Immature natural killer cell (primary cell): ENCODE measurements around the gene FHAD1. TPM values are rescaled to one million over a fixed set of nuclear protein-coding genes. Genes with fewer than 3 reads are reported as not detected.
A peak's percentile ranks its signal among the peaks of the same experiment; 100 is the strongest.

Experiments used
- DNase-seq, 3 donors: peaks; one replicate each; pipeline ENCODE4 v3.0.0; 2022; ENCODE audit warnings: mixed read lengths in 1 of 3
- H3K27ac Mint-ChIP-seq, 6 donors: one replicate each; pipeline ENCODE4 v1.8.0; 2020; ENCODE audit warnings: mixed read lengths in 6 of 6, mild to moderate bottlenecking in 5 of 6, inconsistent platforms in 4 of 6, moderate library complexity in 3 of 6
- H3K27me3 Mint-ChIP-seq, 3 donors: one replicate each; pipeline ENCODE4 v1.8.0; 2020 to 2021; ENCODE audit warnings: low read depth in 3 of 3, mild to moderate bottlenecking in 3 of 3, mixed read lengths in 3 of 3, moderate library complexity in 3 of 3, inconsistent platforms in 1 of 3
- H3K36me3 Mint-ChIP-seq, 3 donors: one replicate each; pipeline ENCODE4 v1.8.0; 2020; ENCODE audit warnings: mixed read lengths in 3 of 3, inconsistent platforms in 2 of 3, mild to moderate bottlenecking in 2 of 3
- H3K4me1 Mint-ChIP-seq, 2 donors: one replicate each; pipeline ENCODE4 v1.8.0; 2020; ENCODE audit warnings: inconsistent platforms in 2 of 2, mild to moderate bottlenecking in 2 of 2, mixed read lengths in 2 of 2, moderate library complexity in 1 of 2
- H3K4me3 Mint-ChIP-seq, 5 donors: one replicate each; pipeline ENCODE4 v1.8.0; 2020; ENCODE audit warnings: mild to moderate bottlenecking in 5 of 5, mixed read lengths in 5 of 5, inconsistent platforms in 3 of 5, moderate library complexity in 3 of 5
- H3K9me3 Mint-ChIP-seq, 6 donors: one replicate each; pipeline ENCODE4 v1.8.0; 2020; ENCODE audit warnings: mild to moderate bottlenecking in 6 of 6, mixed read lengths in 6 of 6, inconsistent platforms in 4 of 6, moderate library complexity in 3 of 6
- polyA plus RNA-seq, 3 donors: library from polyadenylated mRNA; unstranded; fragments of 300-500 nt; fragmentation: Illumina TruSeq; gene quantifications; one replicate each; pipeline ENCODE4 v1.2.3, GENCODE V29; 2021

Gene FHAD1
- polyA plus RNA-seq, 3 donors from 2014 or later = 0.28 TPM; not detected in 2

DNA sequence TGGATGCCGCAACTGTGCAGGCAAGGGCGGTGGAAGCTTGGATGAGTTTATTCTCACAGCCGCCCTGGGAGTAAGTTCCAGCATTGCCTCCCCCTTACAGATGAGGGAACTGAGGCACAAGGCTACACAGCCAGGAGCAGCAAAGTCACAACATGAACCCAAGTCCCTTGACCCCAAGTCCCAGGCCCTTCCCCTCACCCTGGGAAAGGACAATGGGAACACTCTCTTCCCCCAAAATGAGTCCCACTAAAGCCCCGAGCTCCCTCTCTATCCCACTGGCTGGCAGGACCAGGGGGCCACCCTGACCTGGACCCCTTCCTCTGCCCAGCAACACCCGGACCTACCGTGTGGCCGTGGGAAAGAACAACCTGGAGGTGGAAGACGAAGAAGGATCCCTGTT lies 195.1 kb downstream of the FHAD1 start:
- no peak for DNase-seq
- Mint-ChIP-seq H3K4me3 (no peak overlapping the region), H3K4me1 (peaks cover 16 to 18% of the 10 kb centered on the region in 2 donors), H3K27ac (no peak overlapping the region), H3K36me3 (peaks cover 0 to 8% (median 0%) of the 10 kb centered on the region in 3 donors), H3K27me3 (peaks cover 12 to 23% (median 19%) of the 10 kb centered on the region in 3 donors), H3K9me3 (no peaks in the 10 kb centered on the region)

DNA sequence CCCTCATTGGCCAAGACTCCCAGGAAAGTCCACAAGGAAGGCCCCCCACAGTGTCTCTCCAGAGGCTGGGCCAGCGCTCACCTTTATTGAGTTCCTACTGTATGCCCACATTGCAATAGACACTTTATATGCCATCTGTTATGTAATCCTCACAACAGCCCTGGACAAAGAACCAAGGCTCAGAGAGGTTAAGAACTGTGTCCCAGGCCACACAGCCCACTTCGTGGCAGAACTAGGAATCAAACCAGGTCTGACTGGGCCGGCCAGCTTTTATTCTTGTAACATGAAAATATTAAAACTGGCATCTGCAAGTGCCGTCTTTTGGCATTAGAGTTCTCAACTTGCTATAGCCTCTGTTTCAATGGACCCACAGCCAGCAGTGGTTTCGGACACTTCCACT lies 195.7 kb downstream of the FHAD1 start:
- DNase-seq = no peak
- H3K27me3 Mint-ChIP-seq = peaks cover 14 to 20% (median 19%) of the 10 kb centered on the region in 3 donors
- peaks cover 16% of the 10 kb centered on the region in 2 donors for H3K4me1 Mint-ChIP-seq
- H3K27ac Mint-ChIP-seq = no peak overlapping the region
- no peaks in the 10 kb centered on the region for H3K9me3 Mint-ChIP-seq
- H3K36me3 Mint-ChIP-seq = peaks cover 0 to 8% (median 0%) of the 10 kb centered on the region in 3 donors
- H3K4me3 Mint-ChIP-seq = no peak overlapping the region

- Mint-ChIP-seq H3K27ac (no peak overlapping the region), H3K4me1 (peaks cover 16% of the 10 kb centered on the region in 2 donors), H3K4me3 (no peak overlapping the region), H3K9me3 (no peaks in the 10 kb centered on the region), H3K27me3 (peaks cover 14 to 20% (median 17%) of the 10 kb centered on the region in 3 donors), H3K36me3 (peaks cover 0 to 8% (median 0%) of the 10 kb centered on the region in 3 donors)
- DNase-seq = no peak
Measured at GRCh38 chr1:15443281-15443680, 196.3 kb downstream of the FHAD1 start.

DNA sequence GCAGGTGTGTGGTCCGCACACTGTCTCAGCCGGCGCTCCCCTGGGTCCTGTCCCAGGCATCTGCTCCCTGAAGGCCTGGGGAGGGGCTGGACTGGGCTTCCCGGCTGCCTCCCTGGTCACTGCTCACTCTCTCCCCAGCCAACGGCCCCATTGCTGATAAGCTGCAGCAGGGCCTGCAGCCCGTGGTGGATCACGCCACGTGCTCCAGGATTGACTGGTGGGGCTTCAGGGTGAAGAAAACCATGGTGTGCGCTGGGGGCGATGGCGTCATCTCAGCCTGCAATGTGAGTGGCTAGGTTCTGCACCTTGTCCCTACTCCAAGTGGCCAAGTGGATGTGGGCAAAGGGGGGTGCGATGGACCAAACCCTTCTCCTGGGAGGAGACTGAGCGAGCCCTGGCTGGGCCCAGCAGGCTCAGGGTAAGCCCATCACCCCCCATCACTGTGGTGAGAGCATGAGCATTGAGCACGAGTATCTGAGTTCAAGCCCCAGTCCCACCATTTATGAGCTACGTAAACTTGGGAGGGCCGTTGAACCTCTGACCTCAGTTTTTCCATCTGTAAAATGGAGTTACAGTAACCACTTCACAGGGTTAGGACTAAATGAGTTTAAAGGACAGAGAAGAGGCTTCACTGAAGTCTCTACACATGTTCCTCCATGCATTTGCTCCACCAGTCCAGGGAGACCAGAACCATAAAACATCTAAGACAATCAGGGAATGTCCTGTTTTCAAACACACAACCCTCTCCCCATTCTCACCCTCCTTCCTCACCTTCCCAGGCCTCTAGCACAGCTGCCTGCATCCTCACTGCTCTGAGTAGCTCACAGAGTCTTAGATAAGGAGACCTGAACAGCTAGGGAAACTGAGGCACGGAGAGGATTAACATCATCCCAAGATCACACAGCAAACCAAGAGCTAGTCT lies 197.7 kb downstream of the FHAD1 start:
- no peak overlapping the region for H3K27ac Mint-ChIP-seq
- peaks cover 0 to 8% (median 0%) of the 10 kb centered on the region in 3 donors for H3K36me3 Mint-ChIP-seq
- H3K9me3 Mint-ChIP-seq = no peaks in the 10 kb centered on the region
- H3K4me1 Mint-ChIP-seq = peaks cover 15 to 16% of the 10 kb centered on the region in 2 donors
- DNase-seq = no peak
- peak overlapping the region in 4 of 5 donors; percentile 14 to 50 (median 25) for H3K4me3 Mint-ChIP-seq
- H3K27me3 Mint-ChIP-seq = peaks cover 10 to 21% (median 17%) of the 10 kb centered on the region in 3 donors

DNA sequence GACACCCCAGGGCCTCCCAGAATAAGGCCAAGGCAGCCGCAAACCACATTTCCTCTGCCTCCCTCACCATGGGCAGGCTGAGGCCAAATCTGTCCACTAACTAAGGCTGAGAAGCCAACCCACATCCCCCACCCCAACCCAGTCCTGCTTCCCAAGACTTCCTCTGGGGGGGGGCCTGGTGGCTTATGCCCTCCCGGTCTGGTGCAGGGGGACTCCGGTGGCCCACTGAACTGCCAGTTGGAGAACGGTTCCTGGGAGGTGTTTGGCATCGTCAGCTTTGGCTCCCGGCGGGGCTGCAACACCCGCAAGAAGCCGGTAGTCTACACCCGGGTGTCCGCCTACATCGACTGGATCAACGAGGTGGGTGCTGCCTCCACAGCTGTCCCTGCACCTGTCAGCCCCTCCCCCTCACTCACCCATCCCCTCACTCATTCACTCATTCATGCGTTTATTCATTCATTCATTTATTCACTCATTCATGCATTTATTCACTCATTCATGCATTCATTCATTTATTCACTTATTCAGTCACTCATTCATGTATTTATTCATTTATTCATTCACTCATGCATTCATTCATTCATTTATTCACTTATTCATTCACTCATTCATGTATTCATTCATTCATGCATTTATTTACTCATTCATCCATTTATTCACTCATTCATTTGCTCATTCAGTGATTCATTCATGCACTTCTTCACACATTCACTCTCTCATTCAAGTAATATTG lies 198.5 kb downstream of the FHAD1 start:
- peak overlapping the region in 1 of 6 donors; percentile 76 for H3K27ac Mint-ChIP-seq
- peaks cover 15 to 16% of the 10 kb centered on the region in 2 donors for H3K4me1 Mint-ChIP-seq
- H3K27me3 Mint-ChIP-seq = peaks cover 5 to 21% (median 17%) of the 10 kb centered on the region in 3 donors
- H3K36me3 Mint-ChIP-seq = peaks cover 0 to 8% (median 0%) of the 10 kb centered on the region in 3 donors
- H3K4me3 Mint-ChIP-seq = peak overlapping the region; percentile 14 to 69 (median 50)
- H3K9me3 Mint-ChIP-seq = no peaks in the 10 kb centered on the region
- DNase-seq = peak in 1 of 3 donors; percentile 47

- Mint-ChIP-seq H3K27me3 (peaks cover 10 to 20% (median 17%) of the 10 kb centered on the region in 3 donors), H3K27ac (no peak overlapping the region), H3K9me3 (no peaks in the 10 kb centered on the region), H3K4me1 (peaks cover 15 to 16% of the 10 kb centered on the region in 2 donors), H3K36me3 (peaks cover 0 to 8% (median 0%) of the 10 kb centered on the region in 3 donors), H3K4me3 (peak overlapping the region in 2 of 5 donors; percentile 62 to 69)
- no peak for DNase-seq
Measured at GRCh38 chr1:15446212-15446611, 199.2 kb downstream of the FHAD1 start.

Other genes with a start within 250 kb of the FHAD1 start
- gene TMEM51, start 93.5 kb upstream of the FHAD1 start, polyA plus RNA-seq = not detected
- gene EFHD2, start 162.7 kb downstream of the FHAD1 start, polyA plus RNA-seq = 1,000 to 10,000 TPM in 1 of 3 donors, 100 to 1,000 TPM in 2; 686 to 1,063 (median 771) TPM
- not detected for gene CTRC, start 191.2 kb downstream of the FHAD1 start, polyA plus RNA-seq
- gene CELA2A, start 209.5 kb downstream of the FHAD1 start, polyA plus RNA-seq = not detected
- gene CELA2B, start 228.9 kb downstream of the FHAD1 start, polyA plus RNA-seq = not detected